Gastrocnemius medialis (tissue), 4 donors: Measurements from ENCODE around the gene SDK2.

Experiments
- POLR2A ChIP-seq, 2 donors: fragments of 450-650 bp; IDR thresholded peaks; one replicate each; pipeline ENCODE4 v1.6.1; 2017; ENCODE audit warnings: antibody characterized with exemption in 2 of 2, mild to moderate bottlenecking in 2 of 2, moderate library complexity in 2 of 2
- TF ChIP-seq, protein P1 (sequence below), 5 experiments: fragments of 450-650 bp in 3 of 5; fragments of 200-600 bp in 2 of 5; sonication (generic) in 2 of 5; IDR thresholded peaks in 4 of 5; conservative IDR thresholded peaks in 1 of 5; 1 replicate in 4 of 5; 2 replicates in 1 of 5; pipeline ENCODE4 v1.5.1; 2016 to 2019; ENCODE audit warnings: antibody characterized with exemption in 5 of 5, mild to moderate bottlenecking in 3 of 5, moderate library complexity in 3 of 5

DNA sequence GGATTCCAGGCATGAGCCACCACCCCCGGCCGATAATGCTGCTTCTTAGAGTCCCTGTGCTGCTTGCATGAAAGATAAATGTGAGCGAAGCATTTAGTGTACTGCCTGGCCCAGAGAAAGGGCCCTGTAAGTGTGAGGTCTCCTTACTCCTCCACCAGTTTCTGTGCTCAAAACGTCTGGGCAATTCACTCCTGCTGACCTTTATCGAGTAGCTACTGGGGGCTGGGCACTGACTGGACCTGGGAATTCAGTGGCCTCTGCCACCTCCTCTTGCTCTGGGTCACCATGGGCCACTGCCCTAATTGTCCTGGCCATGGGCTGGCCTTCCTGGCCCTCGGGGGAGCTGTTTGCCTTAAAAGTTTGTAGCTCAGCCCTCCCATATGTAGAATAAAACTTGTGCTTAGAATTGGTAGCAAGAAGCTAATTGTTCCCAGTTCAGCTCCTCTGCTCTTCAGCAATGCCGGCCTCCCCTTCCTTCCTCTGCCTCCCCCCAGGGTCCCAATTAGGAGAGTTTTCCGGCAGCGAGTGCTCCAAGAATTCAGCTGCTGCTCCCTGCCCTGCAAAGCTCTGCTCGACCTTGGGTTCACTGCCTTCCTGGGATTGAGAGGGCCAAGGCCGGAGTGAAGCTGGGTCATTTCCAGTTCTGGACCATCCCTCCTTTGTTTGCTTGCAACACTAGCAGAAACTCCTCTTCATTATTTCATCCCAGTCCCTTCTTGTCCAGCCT lies 233.5 kb downstream of the SDK2 start:
- TF ChIP-seq POLR2A (IDR thresholded peaks at IDR 0.05): no peak
- TF ChIP-seq, protein P1, sequence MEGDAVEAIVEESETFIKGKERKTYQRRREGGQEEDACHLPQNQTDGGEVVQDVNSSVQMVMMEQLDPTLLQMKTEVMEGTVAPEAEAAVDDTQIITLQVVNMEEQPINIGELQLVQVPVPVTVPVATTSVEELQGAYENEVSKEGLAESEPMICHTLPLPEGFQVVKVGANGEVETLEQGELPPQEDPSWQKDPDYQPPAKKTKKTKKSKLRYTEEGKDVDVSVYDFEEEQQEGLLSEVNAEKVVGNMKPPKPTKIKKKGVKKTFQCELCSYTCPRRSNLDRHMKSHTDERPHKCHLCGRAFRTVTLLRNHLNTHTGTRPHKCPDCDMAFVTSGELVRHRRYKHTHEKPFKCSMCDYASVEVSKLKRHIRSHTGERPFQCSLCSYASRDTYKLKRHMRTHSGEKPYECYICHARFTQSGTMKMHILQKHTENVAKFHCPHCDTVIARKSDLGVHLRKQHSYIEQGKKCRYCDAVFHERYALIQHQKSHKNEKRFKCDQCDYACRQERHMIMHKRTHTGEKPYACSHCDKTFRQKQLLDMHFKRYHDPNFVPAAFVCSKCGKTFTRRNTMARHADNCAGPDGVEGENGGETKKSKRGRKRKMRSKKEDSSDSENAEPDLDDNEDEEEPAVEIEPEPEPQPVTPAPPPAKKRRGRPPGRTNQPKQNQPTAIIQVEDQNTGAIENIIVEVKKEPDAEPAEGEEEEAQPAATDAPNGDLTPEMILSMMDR (IDR thresholded peaks at IDR 0.05 in 4 of 5, conservative IDR thresholded peaks at IDR 0.05 in 1 of 5): no peak
